Measurements from ENCODE around the gene SENP2.

DNA sequence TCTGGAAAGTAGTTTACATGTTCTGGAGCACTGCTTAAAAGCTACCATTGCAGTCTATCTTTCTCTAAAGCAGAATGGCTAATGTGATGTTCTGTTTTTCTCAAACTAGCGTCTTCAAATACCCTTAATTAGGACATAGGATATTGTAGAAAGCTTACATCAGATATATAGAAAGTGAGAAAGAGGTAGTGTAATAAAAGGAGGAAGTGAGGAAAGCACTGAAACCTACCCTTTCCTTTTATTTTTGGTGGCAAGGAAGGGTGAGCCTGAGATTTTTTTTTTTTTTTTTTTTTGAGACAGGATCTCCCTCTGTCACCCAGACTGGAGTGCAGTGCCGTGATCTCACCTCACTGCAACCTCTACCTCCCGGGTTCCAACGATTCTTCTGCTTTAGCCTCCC lies 9.4 kb downstream of the SENP2 start:
- TF ChIP-seq POLR2A (IDR thresholded peaks at IDR 0.05): no peak
- TF ChIP-seq, protein P1, sequence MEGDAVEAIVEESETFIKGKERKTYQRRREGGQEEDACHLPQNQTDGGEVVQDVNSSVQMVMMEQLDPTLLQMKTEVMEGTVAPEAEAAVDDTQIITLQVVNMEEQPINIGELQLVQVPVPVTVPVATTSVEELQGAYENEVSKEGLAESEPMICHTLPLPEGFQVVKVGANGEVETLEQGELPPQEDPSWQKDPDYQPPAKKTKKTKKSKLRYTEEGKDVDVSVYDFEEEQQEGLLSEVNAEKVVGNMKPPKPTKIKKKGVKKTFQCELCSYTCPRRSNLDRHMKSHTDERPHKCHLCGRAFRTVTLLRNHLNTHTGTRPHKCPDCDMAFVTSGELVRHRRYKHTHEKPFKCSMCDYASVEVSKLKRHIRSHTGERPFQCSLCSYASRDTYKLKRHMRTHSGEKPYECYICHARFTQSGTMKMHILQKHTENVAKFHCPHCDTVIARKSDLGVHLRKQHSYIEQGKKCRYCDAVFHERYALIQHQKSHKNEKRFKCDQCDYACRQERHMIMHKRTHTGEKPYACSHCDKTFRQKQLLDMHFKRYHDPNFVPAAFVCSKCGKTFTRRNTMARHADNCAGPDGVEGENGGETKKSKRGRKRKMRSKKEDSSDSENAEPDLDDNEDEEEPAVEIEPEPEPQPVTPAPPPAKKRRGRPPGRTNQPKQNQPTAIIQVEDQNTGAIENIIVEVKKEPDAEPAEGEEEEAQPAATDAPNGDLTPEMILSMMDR (IDR thresholded peaks at IDR 0.05 in 8 of 11, conservative IDR thresholded peaks at IDR 0.05 in 3 of 11): no peak
